HEK293 (cell line): Measurements from ENCODE around the gene SLC5A1.

Experiments
- CTCF ChIA-PET: fragments of 350-600 bp; formaldehyde crosslinking; extraction: SDS; loops from one replicate; lab custom pipeline; 2021; ENCODE audit warnings: antibody characterized with exemption; lab: Yijun Ruan, JAX
- POLR2A ChIA-PET: fragments of 300-600 bp; formaldehyde crosslinking; extraction: SDS; loops from one replicate; lab custom pipeline; 2020; ENCODE audit warnings: antibody characterized with exemption, inconsistent platforms; lab: Yijun Ruan, JAX
- H3K27ac ChIP-seq: fragments of 200-500 bp; sonication (Bioruptor generic); 2 replicates; pipeline ENCODE4 v1.5.1; 2014; ENCODE audit warnings: low read depth, low read length, control low read depth, inconsistent platforms; ENCODE audit errors: extremely low read depth
- H3K36me3 ChIP-seq, 2 experiments: fragments of 200-500 bp in 1 of 2; sonication (Bioruptor generic) in 1 of 2; 1 replicate in 1 of 2; 2 replicates in 1 of 2; pipeline ENCODE4 v1.5.1; 2014 to 2017; ENCODE audit warnings: inconsistent platforms in 2 of 2, low read length in 2 of 2; ENCODE audit not compliant: control insufficient read depth in 2 of 2, insufficient read depth in 1 of 2
- H3K4me1 ChIP-seq: fragments of 200-500 bp; sonication (Bioruptor generic); 2 replicates; pipeline ENCODE4 v1.5.1; 2014; ENCODE audit warnings: mild to moderate bottlenecking, low read length, inconsistent platforms; ENCODE audit not compliant: control insufficient read depth, insufficient read depth
- H3K4me3 ChIP-seq: 2 replicates; pipeline ENCODE4 v1.5.1; 2011; ENCODE audit warnings: low read depth, mild to moderate bottlenecking, control low read depth, low read length, moderate library complexity
- H3K9me3 ChIP-seq: fragments of 200-500 bp; sonication (Bioruptor generic); 2 replicates; pipeline ENCODE4 v1.5.1; 2014; ENCODE audit warnings: low read depth, low read length, inconsistent platforms; ENCODE audit not compliant: control insufficient read depth, insufficient read depth
- GFI1B ChIP-seq: fragments of 450-650 bp; formaldehyde crosslinking; IDR thresholded peaks from 2 replicates; pipeline ENCODE4 v1.5.1; 2016; ENCODE audit warnings: missing biosample characterization, missing genetic modification characterization
- PRDM6 ChIP-seq: fragments of 450-650 bp; formaldehyde crosslinking; IDR thresholded peaks from 2 replicates; pipeline ENCODE4 v1.5.1; 2017; ENCODE audit warnings: missing biosample characterization, missing genetic modification characterization
- SCRT1 ChIP-seq: fragments of 450-650 bp; formaldehyde crosslinking; IDR thresholded peaks from 2 replicates; pipeline ENCODE4 v1.5.1; 2016; ENCODE audit warnings: missing biosample characterization, missing genetic modification characterization, borderline replicate concordance
- SETDB1 ChIP-seq: IDR thresholded peaks from one replicate; pipeline ENCODE4 v1.6.1; 2017; ENCODE audit warnings: mild to moderate bottlenecking, low read length, moderate library complexity, mixed read lengths; ENCODE audit not compliant: insufficient read length
- ZBTB26 ChIP-seq: fragments of 450-650 bp; formaldehyde crosslinking; optimal IDR thresholded peaks from 2 replicates; pipeline ENCODE3; 2016; ENCODE audit warnings: missing biosample characterization, mild to moderate bottlenecking, missing genetic modification characterization
- ZFHX2 ChIP-seq: fragments of 450-650 bp; formaldehyde crosslinking; conservative IDR thresholded peaks from 2 replicates; pipeline ENCODE4 v1.5.1; 2016; ENCODE audit warnings: missing biosample characterization, missing genetic modification characterization
- ZNF10 ChIP-seq: fragments of 450-650 bp; formaldehyde crosslinking; IDR thresholded peaks from 2 replicates; pipeline ENCODE4 v1.5.1; 2017; ENCODE audit warnings: missing biosample characterization, missing genetic modification characterization
- ZNF114 ChIP-seq: fragments of 450-650 bp; formaldehyde crosslinking; IDR thresholded peaks from 2 replicates; pipeline ENCODE4 v1.5.0; 2017; ENCODE audit warnings: missing biosample characterization, missing genetic modification characterization
- ZNF169 ChIP-seq: fragments of 450-650 bp; formaldehyde crosslinking; IDR thresholded peaks from 2 replicates; pipeline ENCODE4 v1.5.1; 2016; ENCODE audit warnings: missing biosample characterization, missing genetic modification characterization
- ZNF19 ChIP-seq: fragments of 450-650 bp; formaldehyde crosslinking; IDR thresholded peaks from 2 replicates; pipeline ENCODE4; 2016; ENCODE audit warnings: missing biosample characterization, missing genetic modification characterization, low read depth
- ZNF202 ChIP-seq: fragments of 450-650 bp; formaldehyde crosslinking; IDR thresholded peaks from 2 replicates; pipeline ENCODE4 v1.5.1; 2016; ENCODE audit warnings: missing biosample characterization, missing genetic modification characterization, borderline replicate concordance
- ZNF26 ChIP-seq: fragments of 450-650 bp; formaldehyde crosslinking; IDR thresholded peaks from 2 replicates; pipeline ENCODE4 v1.5.1; 2016; ENCODE audit warnings: missing biosample characterization, missing genetic modification characterization
- ZNF274 ChIP-seq, 2 experiments: fragments of 200-500 bp in 1 of 2; fragments of 450-650 bp in 1 of 2; sonication (Bioruptor generic) in 1 of 2; formaldehyde crosslinking in 1 of 2; IDR thresholded peaks; 2 replicates each; pipeline versions ENCODE4 v1.5.1 to v1.6.1; 2014 to 2016; ENCODE audit warnings: borderline replicate concordance in 1 of 2, inconsistent platforms in 1 of 2, low read length in 1 of 2, missing biosample characterization in 1 of 2, missing genetic modification characterization in 1 of 2
- ZNF280D ChIP-seq: fragments of 450-650 bp; formaldehyde crosslinking; IDR thresholded peaks from 2 replicates; pipeline ENCODE4 v1.5.1; 2016; ENCODE audit warnings: missing biosample characterization, missing genetic modification characterization
- ZNF426 ChIP-seq: fragments of 450-650 bp; formaldehyde crosslinking; IDR thresholded peaks from 2 replicates; pipeline ENCODE4 v1.5.1; 2017; ENCODE audit warnings: missing biosample characterization, missing genetic modification characterization, mild to moderate bottlenecking, inconsistent platforms, moderate library complexity
- ZNF549 ChIP-seq: fragments of 450-650 bp; IDR thresholded peaks from 2 replicates; pipeline ENCODE4 v1.5.1; 2018; ENCODE audit warnings: missing biosample characterization, missing genetic modification characterization, mild to moderate bottlenecking, inconsistent platforms, moderate library complexity
- ZNF558 ChIP-seq: fragments of 450-650 bp; formaldehyde crosslinking; IDR thresholded peaks from 2 replicates; pipeline ENCODE4 v1.5.1; 2016; ENCODE audit warnings: missing biosample characterization, missing genetic modification characterization
- ZNF660 ChIP-seq: fragments of 450-650 bp; IDR thresholded peaks from 2 replicates; pipeline ENCODE4 v1.5.1; 2018; ENCODE audit warnings: missing biosample characterization, mild to moderate bottlenecking, missing genetic modification characterization
- ZSCAN16 ChIP-seq: fragments of 450-650 bp; formaldehyde crosslinking; IDR thresholded peaks from 2 replicates; pipeline ENCODE4 v1.5.1; 2016; ENCODE audit warnings: missing biosample characterization, missing genetic modification characterization
- ZSCAN18 ChIP-seq: fragments of 450-650 bp; formaldehyde crosslinking; IDR thresholded peaks from 2 replicates; pipeline ENCODE4 v1.5.1; 2016; ENCODE audit warnings: missing biosample characterization, missing genetic modification characterization
- ZSCAN4 ChIP-seq: fragments of 450-650 bp; formaldehyde crosslinking; IDR thresholded peaks from 2 replicates; pipeline ENCODE4 v1.5.1; 2017; ENCODE audit warnings: missing biosample characterization, missing genetic modification characterization

Gene SLC5A1

GRCh38 chr22:32083814-32084213, 40.8 kb downstream of the SLC5A1 start:
- Histone ChIP-seq H3K4me1 (no peaks in the 10 kb centered on the region), H3K4me3 (no peak overlapping the region), H3K36me3 (no peaks in the 10 kb centered on the region), H3K9me3 (no peaks in the 10 kb centered on the region), H3K27ac (no peak overlapping the region)
- TF ChIP-seq ZFHX2 (tag by site-specific recombination) (no peak), ZNF660 (no peak)
- ChIA-PET POLR2A (no interaction called here), CTCF (interaction anchor here (0.7 to 15.2 kb wide), 4 partner anchors 10 to 130 kb away, joined by 3 to 309 read pairs (median 4); no protein-coding TSS in a partner anchor)

GRCh38 chr22:32088084-32088483, 45.0 kb downstream of the SLC5A1 start:
- CTCF ChIA-PET = interaction anchor here (0.6 to 15.2 kb wide), 3 partner anchors 24 to 386 kb away, joined by 3 to 309 read pairs (median 3); no protein-coding TSS in a partner anchor
- H3K27ac ChIP-seq = no peak overlapping the region
- H3K4me3 ChIP-seq = no peak overlapping the region
- H3K9me3 ChIP-seq = no peaks in the 10 kb centered on the region
- H3K4me1 ChIP-seq = no peaks in the 10 kb centered on the region
- POLR2A ChIA-PET = no interaction called here
- no peaks in the 10 kb centered on the region for H3K36me3 ChIP-seq
- TF ChIP-seq ZNF169 (tag by site-specific recombination) (no peak), ZNF202 (tag by site-specific recombination) (no peak), ZNF274 (IDR thresholded peaks at IDR 0.05; ENCODE audit: low read length) (no peak), ZNF274 (tag by site-specific recombination; IDR thresholded peaks at IDR 0.05; ENCODE audit: borderline replicate concordance) (no peak), ZNF280D (tag by site-specific recombination) (no peak), ZBTB26 (tag by site-specific recombination) (no peak), ZNF426 (no peak), ZNF10 (tag by site-specific recombination) (no peak), PRDM6 (no peak)

- Histone ChIP-seq H3K36me3 (no peaks in the 10 kb centered on the region), H3K9me3 (no peaks in the 10 kb centered on the region), H3K27ac (no peak overlapping the region), H3K4me1 (no peaks in the 10 kb centered on the region), H3K4me3 (no peak overlapping the region)
- ChIA-PET POLR2A (no interaction called here), CTCF (interaction anchor here (0.8 kb wide), 1 partner anchor 283 kb away, joined by 3 read pairs; no protein-coding TSS in a partner anchor)
- TF ChIP-seq GFI1B (tag by site-specific recombination) (no peak), ZSCAN16 (no peak), SETDB1 (no peak), ZSCAN18 (tag by site-specific recombination) (no peak), ZSCAN4 (tag by site-specific recombination) (no peak), ZNF19 (tag by site-specific recombination) (no peak), ZNF558 (tag by site-specific recombination) (no peak), ZNF26 (no peak), ZNF114 (no peak), ZNF549 (tag by site-specific recombination) (no peak), SCRT1 (no peak)
Measured at GRCh38 chr22:32097018-32097417, 54.0 kb downstream of the SLC5A1 start.
